GM19452 (cell line): ENCODE results near the gene NSUN4.
"Not testable (repeated sequence)": the region's sequence is repeated elsewhere in the genome, so short reads cannot be mapped to it uniquely, and the experiment has no call there.

Source experiments
- ATAC-seq: cut with Tn5 transposase; IDR thresholded peaks from one replicate; pipeline ENCODE4 v1.9.1; 2021; ENCODE audit not compliant: unreplicated experiment

The NSUN4 gene

GRCh38 chr1:46325285-46326076, 15.1 kb upstream of the NSUN4 start:
- peak; percentile 65 for ATAC-seq

GRCh38 chr1:46328182-46328581, 12.4 kb upstream of the NSUN4 start:
- not testable (repeated sequence) for ATAC-seq

DNA sequence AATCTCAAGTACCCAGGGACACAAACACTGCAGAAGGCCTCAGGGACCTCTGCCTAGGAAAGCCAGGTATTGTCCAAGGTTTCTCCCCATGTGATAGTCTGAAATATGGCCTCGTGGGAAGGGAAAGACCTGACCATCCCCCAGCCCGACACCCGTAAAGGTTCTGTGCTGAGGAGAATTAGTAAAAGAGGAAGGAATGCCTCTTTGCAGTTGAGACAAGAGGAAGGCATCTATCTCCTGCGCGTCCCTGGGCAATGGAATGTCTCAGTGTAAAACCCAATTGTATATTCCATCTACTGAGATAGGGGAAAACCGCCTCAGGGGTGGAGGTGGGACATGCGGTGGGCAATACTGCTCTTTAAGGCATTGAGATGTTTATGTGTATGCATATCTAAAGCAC, 10.8 kb upstream of the NSUN4 start:
- ATAC-seq: not testable (repeated sequence)

DNA sequence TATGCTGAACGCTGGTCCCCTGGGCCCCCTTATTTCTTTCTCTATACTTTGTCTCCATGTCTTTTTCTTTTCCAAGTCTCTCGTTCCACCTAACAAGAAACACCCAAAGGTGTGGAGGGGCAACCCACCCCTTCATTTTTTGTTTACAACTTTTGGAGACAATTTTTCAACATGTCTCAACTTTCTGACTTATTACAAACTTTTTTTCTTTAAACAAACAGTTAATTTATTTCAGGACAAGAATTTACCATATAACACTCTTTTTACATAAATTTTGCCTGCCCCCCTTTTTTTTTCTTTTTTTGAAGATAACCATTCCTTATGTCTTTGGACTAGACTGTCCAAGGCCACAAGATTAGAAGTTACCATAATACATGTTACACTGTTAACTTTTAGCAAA, 10.2 kb upstream of the NSUN4 start:
- not testable (repeated sequence) for ATAC-seq

GRCh38 chr1:46331786-46332540, 8.6 kb upstream of the NSUN4 start:
- peak; percentile 32 for ATAC-seq

- peak; percentile 42 for ATAC-seq
These were observed 7.1 kb upstream of the NSUN4 start for GRCh38 chr1:46333300-46334029.

DNA sequence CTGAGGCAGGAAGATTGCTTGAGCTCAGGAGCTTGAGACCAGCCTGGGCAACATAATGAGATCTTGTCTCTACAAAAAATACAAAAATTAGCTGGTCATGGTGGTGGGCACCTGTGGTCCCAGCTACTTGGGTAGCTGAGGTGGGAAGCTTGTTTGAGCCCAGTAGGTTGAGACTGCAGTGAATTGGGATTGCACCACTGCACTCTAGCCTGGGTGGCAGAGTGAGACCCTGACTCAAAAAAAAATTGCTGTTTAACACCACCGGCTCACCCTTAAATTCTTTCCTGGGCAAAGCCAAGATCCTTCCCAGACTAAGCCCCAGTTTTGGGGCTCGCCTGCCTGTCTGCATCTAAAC, 6.6 kb upstream of the NSUN4 start:
- no peak for ATAC-seq

- no peak for ATAC-seq
These were observed 5.5 kb upstream of the NSUN4 start for GRCh38 chr1:46335081-46335480.

- ATAC-seq: not testable (repeated sequence)
These were observed 3.2 kb upstream of the NSUN4 start for GRCh38 chr1:46337409-46337808.

DNA sequence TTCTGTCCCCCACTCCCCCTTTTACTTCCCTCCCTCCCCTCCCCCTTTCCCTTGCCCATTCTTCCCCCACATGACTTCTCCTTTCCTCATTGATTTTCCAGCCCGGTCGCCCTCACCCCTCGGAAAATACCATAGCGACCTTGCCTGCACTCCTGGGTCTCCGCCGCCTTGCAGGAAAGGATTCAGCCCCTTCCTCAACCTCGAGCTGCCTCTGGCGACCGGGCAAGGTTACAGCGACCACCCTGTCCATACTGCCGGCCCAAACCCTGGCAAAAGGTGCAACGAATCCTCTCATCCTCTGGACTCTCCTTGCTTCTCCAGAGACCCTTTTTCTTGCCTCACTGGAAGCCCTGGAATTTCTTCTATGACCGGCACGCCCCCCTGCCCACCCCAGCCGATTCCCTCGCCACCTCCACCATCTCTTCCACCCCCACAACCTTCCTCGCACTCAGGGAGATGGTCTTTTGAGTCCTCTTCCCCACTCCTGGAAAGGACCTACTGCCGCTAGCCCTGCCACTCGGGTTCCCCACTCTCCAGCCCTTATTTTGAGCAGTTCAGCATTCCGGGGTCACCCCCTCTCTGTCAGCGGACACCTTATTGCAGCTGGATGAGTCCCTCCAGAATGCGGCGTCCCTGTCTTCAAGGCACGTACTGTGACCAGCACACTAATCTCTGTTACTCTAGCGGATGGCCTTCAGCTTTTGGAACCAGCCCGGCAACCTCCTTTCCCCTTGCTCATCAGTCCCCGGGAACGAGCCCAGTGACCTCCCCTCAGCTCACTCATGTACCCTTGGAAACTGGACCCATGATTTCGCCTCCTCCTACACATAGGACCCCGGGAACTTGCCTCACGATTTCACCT, 846 bp downstream of the NSUN4 start:
- no peak for ATAC-seq

GRCh38 chr1:46342084-46342656, 1.6 kb downstream of the NSUN4 start:
- no peak for ATAC-seq

- no peak for ATAC-seq
These were observed 2.2 kb downstream of the NSUN4 start for GRCh38 chr1:46342677-46343350.

- no peak for ATAC-seq
These were observed 2.7 kb downstream of the NSUN4 start for GRCh38 chr1:46343351-46343695.

- ATAC-seq: no peak
These were observed 3.1 kb downstream of the NSUN4 start for GRCh38 chr1:46343705-46344104.

DNA sequence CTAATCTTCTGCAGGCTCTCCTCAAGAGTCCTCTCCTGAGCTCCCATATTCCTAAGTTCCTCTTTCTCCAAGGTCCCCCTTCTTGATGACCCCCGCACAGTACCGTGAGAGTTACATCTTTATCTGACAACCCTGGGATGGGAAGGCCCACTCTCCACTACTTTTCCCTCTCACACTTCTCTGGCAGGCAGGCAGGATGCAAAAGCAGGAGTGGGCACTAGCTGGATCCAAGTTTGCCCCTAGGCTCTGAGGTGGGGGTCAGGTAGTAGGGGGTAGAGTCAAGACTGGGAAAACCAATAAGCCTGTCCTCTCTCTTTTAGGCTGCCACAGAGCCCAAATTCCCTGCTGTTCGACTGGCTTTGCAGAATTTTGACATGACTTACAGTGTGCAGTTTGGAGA, 3.9 kb downstream of the NSUN4 start:
- ATAC-seq: no peak

GRCh38 chr1:46345281-46345680, 4.7 kb downstream of the NSUN4 start:
- no peak for ATAC-seq

DNA sequence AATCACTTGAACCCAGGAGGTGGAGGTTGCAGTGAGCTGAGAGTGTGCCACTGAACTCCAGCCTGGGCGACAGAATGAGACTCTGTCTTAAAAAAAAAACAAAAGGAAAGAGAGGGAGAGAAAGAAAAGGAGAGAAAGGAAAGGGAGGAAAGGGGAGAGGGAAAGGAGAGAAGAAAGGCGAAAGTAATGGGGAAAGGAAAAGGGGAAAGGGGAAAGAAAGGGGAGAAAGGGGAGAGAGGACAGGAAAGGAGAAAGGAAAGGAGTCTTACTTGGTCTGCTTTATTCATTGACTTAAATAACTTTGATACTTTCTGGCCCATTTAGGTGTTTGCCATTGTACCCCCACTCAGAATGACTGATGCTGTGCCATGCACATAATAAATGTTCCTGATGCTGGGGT, 11.8 kb downstream of the NSUN4 start:
- ATAC-seq: no peak

- not testable (repeated sequence) for ATAC-seq
These were observed 15.3 kb downstream of the NSUN4 start for GRCh38 chr1:46355920-46356319.

DNA sequence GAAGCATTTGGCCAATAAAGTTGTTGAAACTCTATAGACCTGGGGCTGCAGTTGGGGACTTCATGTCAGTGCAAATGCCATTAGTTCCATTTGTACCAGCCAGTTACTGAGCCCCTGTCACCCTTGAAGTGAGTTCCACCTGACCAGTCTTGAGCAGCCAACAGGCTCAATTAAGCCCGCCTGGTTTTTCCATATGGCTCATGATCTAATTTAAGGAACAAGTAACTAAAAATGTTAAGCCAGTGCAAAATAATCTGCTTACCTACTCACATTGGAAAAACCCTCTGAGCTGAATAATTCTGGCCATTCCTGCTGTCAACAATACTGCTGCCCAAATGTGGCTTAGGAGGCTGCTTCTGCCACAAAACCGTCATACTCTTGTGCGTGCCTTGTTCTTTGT, 21.6 kb downstream of the NSUN4 start:
- ATAC-seq: no peak

GRCh38 chr1:46363121-46363520, 22.5 kb downstream of the NSUN4 start:
- no peak for ATAC-seq
